ENCODE results near the gene THOC7.

The THOC7 gene

GRCh38 chr3:63863150-63864007 lies at the start of gene THOC7, which contains the start of gene ATXN7:
Gene THOC7, minus strand, starts transcription at chr3:63863805. Its CDS starts 15 bp downstream, at chr3:63863790.
Gene ATXN7, plus strand, starts transcription at chr3:63863867. Its CDS starts 48,732 bp downstream, at chr3:63912599.
- peak; percentile 77 for DNase-seq

- peak; percentile 56 for DNase-seq
These were observed 49.4 kb upstream of the THOC7 start for GRCh38 chr3:63912768-63913588.

GRCh38 chr3:63911873-63912767 lies 48.5 kb upstream of the THOC7 start, which contains the start of gene SCAANT1:
Gene SCAANT1, minus strand, starts transcription at chr3:63912383.
- DNase-seq = peak; percentile 84

- no peak for DNase-seq
These were observed 47.9 kb upstream of the THOC7 start for GRCh38 chr3:63911509-63911872.

- no peak for DNase-seq
These were observed 47.3 kb upstream of the THOC7 start for GRCh38 chr3:63910891-63911290.

- no peak for DNase-seq
These were observed 46.4 kb upstream of the THOC7 start for GRCh38 chr3:63910001-63910400.

- no peak for DNase-seq
These were observed 45.8 kb upstream of the THOC7 start for GRCh38 chr3:63909431-63909830.

- DNase-seq = no peak
These were observed 45.2 kb upstream of the THOC7 start for GRCh38 chr3:63908776-63909175.

GRCh38 chr3:63908081-63908736 lies 44.6 kb upstream of the THOC7 start:
- no peak for DNase-seq

GRCh38 chr3:63905731-63906620 lies 42.4 kb upstream of the THOC7 start:
- no peak for DNase-seq

- DNase-seq = no peak
These were observed 36.9 kb upstream of the THOC7 start for GRCh38 chr3:63900459-63900858.

GRCh38 chr3:63900010-63900409 lies 36.4 kb upstream of the THOC7 start:
- DNase-seq = no peak

GRCh38 chr3:63896332-63897030 lies 32.9 kb upstream of the THOC7 start:
- no peak for DNase-seq

GRCh38 chr3:63895422-63896189 lies 32.0 kb upstream of the THOC7 start:
- no peak for DNase-seq

GRCh38 chr3:63892773-63893352 lies 29.3 kb upstream of the THOC7 start:
- DNase-seq = no peak

- no peak for DNase-seq
These were observed 27.9 kb upstream of the THOC7 start for GRCh38 chr3:63891518-63891917.

- no peak for DNase-seq
These were observed 23.3 kb upstream of the THOC7 start for GRCh38 chr3:63886858-63887257.

- DNase-seq = no peak
These were observed 17.0 kb upstream of the THOC7 start for GRCh38 chr3:63880653-63881052.

GRCh38 chr3:63878394-63879060 lies 14.9 kb upstream of the THOC7 start:
- DNase-seq = no peak

All from activated naive CD4-positive, alpha-beta T cell treated with anti-CD3 and anti-CD28 coated beads, Interleukin-2, amount 50 U/mL, for 16 hours (primary cell).